ENCODE measurements around the gene ALX4.

ALX4 gene

GRCh38 chr11:44306918-44307244 is 3.1 kb downstream of the ALX4 start (continued):
- TF ChIP-seq ZSCAN4 (tag by site-specific recombination; IDR thresholded peaks at IDR 0.05) (no peak), ZSCAN5A (tag by site-specific recombination; IDR thresholded peaks at IDR 0.05) (no peak), ZBTB1 (tag by site-specific recombination; IDR thresholded peaks at IDR 0.05) (no peak), ZBTB17 (tag by site-specific recombination; IDR thresholded peaks at IDR 0.05) (no peak), GLIS1 (tag by site-specific recombination; IDR thresholded peaks at IDR 0.05) (no peak), ZNF16 (tag by site-specific recombination; IDR thresholded peaks at IDR 0.05; ENCODE audit: low read depth) (no peak), KLF8 (tag by site-specific recombination; IDR thresholded peaks at IDR 0.05) (no peak), ZNF677 (tag by site-specific recombination; IDR thresholded peaks at IDR 0.05) (no peak), KLF17 (tag by site-specific recombination; IDR thresholded peaks at IDR 0.05) (no peak), KLF7 (tag by site-specific recombination; IDR thresholded peaks at IDR 0.05; ENCODE audit: borderline replicate concordance) (no peak)

- POLR2A ChIA-PET, result no interaction called here
- no peak overlapping the region for H3K27ac ChIP-seq (ENCODE audit: extremely low read depth, low read depth, low read length)
- peaks cover 0 to 5% of the 10 kb centered on the region in 2 experiments; a peak in 1 of 3 replicates for H3K36me3 ChIP-seq (ENCODE audit: control insufficient read depth in 2 of 2, insufficient read depth in 1 of 2, low read length in 2 of 2)
- peaks cover 3% of the 10 kb centered on the region; the same call in 1 of the 2 replicates for H3K4me1 ChIP-seq (ENCODE audit: control insufficient read depth, insufficient read depth, low read length)
- CTCF ChIA-PET, result no interaction called here
- H3K9me3 ChIP-seq (ENCODE audit: control insufficient read depth, insufficient read depth, low read depth, low read length), result no peaks in the 10 kb centered on the region
- H3K4me3 ChIP-seq (ENCODE audit: low read depth, low read length), result no peak overlapping the region
- TF ChIP-seq ZBTB1 (tag by site-specific recombination; IDR thresholded peaks at IDR 0.05) (no peak), ZFP41 (tag by site-specific recombination; IDR thresholded peaks at IDR 0.05; ENCODE audit: borderline replicate concordance) (no peak), ZNF670 (tag by site-specific recombination; IDR thresholded peaks at IDR 0.05; ENCODE audit: low read depth) (no peak), ZNF514 (tag by site-specific recombination; IDR thresholded peaks at IDR 0.05) (no peak), INSM2 (tag by site-specific recombination; IDR thresholded peaks at IDR 0.05) (no peak), KLF16 (tag by site-specific recombination; IDR thresholded peaks at IDR 0.05) (no peak), PRDM2 (tag by site-specific recombination; IDR thresholded peaks at IDR 0.05; ENCODE audit: borderline replicate concordance) (no peak), ZNF76 (tag by site-specific recombination; IDR thresholded peaks at IDR 0.05; ENCODE audit: borderline replicate concordance, low read depth) (no peak), PATZ1 (tag by site-specific recombination; IDR thresholded peaks at IDR 0.05) (no peak), ZNF626 (tag by site-specific recombination; IDR thresholded peaks at IDR 0.05) (no peak), ZSCAN30 (tag by site-specific recombination; IDR thresholded peaks at IDR 0.05) (no peak), GLIS2 (tag by site-specific recombination; IDR thresholded peaks at IDR 0.05) (no peak), ZNF510 (tag by site-specific recombination; IDR thresholded peaks at IDR 0.05; ENCODE audit: insufficient replicate concordance) (no peak), ZNF843 (tag by site-specific recombination; IDR thresholded peaks at IDR 0.05) (no peak)
Measured at GRCh38 chr11:44306052-44306917, 3.7 kb downstream of the ALX4 start.
